HG03135 (cell line): ENCODE data around the gene GOLGA6L22.
"Not testable (repeated sequence)": the region's sequence is repeated elsewhere in the genome, so short reads cannot be mapped to it uniquely, and the experiment has no call there.

Experiments
- ATAC-seq: cut with Tn5 transposase; IDR thresholded peaks from one replicate; pipeline ENCODE4 v1.9.1; 2021; ENCODE audit warnings: mild to moderate bottlenecking, moderate library complexity; ENCODE audit not compliant: unreplicated experiment

GOLGA6L22 gene, protein sequence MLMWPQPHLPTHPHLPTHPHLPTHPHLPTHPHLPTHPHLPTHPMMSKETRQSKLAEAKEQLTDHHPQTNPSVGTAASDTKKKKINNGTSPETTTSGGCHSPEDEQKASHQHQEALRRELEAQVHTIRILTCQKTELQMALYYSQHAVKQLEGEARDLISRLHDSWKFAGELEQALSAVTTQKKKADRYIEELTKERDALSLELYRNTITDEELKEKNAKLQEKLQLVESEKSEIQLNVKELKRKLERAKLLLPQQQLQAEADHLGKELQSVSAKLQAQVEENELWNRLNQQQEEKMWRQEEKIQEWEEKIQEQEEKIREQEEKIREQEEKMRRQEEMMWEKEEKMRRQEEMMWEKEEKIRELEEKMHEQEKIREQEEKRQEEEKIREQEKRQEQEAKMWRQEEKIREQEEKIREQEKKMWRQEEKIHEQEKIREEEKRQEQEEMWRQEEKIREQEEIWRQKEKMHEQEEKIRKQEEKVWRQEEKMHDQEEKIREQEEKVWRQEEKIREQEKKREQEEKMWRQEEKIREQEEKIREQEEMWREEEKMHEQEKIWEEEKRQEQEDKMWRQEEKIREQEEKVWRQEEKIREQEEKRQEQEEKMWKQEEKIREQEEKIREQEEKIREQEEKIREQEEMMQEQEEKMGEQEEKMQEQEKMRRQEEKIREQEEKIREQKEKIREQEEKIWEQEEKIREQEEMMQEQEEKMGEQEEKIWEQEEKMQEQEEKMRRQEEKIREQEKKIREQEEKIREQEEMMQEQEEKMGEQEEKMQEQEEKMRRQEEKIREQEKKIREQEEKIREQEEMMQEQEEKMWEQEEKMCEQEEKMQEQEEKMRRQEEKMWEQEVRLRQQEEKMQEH

DNA sequence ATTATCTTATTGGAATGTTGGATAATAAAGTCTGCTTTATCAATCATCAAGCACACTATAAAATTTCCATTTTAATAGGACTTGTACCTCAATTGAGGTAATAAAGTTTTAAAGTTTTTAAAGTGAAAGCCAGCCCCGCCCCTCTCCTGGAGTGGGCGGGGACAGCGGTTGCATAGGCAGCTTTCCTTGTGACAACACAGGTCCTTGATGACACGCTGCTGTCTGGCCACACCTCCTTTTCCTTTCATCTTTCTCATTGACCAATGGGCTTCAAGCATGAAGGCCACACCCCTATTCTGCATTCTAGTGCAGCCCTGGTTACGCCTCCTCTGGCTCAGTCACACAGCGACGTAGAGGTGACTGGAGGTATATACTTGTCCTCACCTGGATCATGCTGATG, at the start of gene GOLGA6L22:
GOLGA6L22 (plus strand) TSS at position 301 of the 400 bp plus-strand sequence; CDS start at position 392, 91 bp downstream.
- not testable (repeated sequence) for ATAC-seq

DNA sequence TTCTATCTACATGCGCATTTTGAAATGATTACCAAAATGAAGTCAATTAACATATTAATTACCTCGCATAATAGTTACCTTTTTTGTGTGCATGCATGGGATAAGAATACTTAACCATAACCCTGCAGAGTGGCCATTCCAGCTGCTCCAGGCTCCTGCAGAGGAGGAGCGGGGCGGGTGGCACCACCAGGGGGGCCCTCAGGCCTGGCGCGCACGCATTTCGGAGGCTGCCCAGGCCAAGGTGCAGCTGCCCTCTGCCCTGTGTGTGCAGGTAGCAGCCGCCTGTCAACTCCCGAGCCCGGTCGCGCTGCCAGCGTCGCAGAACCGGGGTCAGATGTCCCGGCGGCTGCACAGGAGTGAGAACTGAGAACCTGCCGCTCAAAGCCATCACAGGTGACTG, 41.4 kb upstream of the GOLGA6L22 start:
- ATAC-seq = not testable (repeated sequence)

DNA sequence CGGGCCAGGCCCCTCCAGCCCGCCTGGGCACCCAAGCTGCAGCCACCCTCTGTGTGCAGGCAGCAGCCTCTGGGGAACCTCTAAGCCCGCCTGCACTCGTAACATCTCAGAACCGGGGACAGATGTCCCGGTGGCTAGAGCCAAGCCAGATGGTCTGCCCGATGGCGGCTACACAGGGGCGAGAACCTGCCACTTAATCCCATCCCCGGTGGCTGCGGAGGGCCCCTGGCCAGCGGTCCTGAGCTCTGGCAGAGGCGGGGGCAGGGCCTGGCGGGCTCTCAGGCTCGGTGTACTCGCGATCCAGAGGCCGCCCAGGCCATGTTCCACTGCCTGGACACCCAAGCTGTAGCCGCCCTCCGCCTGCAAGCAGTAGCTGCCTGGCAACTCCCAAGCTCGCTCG, 40.9 kb upstream of the GOLGA6L22 start:
- not testable (repeated sequence) for ATAC-seq

GRCh38 chr15:22418212-22418611, 40.5 kb upstream of the GOLGA6L22 start:
- ATAC-seq = not testable (repeated sequence)

DNA sequence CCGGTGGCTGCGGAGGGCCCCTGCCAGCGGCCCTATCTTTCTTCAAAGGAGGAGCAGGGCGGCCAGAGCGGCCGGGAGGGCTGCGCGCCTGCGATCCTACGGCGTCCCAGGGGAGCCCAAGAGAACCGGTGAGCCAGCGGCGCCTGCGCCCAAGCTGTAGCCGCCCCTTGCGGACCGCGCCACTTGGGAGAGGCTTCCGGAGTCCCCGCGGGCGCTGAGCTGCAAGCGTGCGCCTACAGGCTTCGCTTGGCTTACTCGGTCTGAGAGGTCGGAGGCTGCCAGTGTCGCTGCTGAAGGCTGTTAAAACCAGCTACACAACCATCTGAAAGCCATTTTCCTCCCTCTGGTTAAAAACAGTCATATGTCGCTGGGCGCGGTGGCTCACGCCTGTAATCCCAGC, 40.0 kb upstream of the GOLGA6L22 start:
- ATAC-seq = not testable (repeated sequence)

GRCh38 chr15:22420340-22420739, 38.4 kb upstream of the GOLGA6L22 start:
- not testable (repeated sequence) for ATAC-seq

DNA sequence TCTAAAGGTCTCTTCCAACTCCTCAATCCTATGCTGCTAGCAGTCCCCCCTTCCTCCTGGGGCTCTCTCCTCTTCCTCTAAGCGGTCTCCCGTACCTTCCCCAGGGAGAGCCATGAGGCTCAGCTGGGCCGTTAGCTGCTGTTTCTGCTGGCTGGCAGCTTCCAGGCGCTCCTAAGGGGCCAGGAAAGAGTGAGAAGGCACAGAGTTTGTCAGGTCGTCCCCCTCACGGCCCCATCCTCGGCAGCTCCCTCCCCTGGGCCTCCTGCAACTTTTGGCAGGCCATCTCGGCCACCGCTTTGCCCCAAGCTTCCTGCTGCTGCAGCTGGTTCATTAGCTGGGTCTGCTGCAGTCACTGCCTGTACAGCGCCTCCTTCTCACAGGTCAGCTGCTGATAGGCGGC, 29.3 kb upstream of the GOLGA6L22 start:
- ATAC-seq = not testable (repeated sequence)

GRCh38 chr15:22431687-22432086, 27.0 kb upstream of the GOLGA6L22 start:
- ATAC-seq = not testable (repeated sequence)

- ATAC-seq = not testable (repeated sequence)
These were observed 35.9 kb downstream of the GOLGA6L22 start for GRCh38 chr15:22494490-22495113.

- not testable (repeated sequence) for ATAC-seq
These were observed 38.5 kb downstream of the GOLGA6L22 start for GRCh38 chr15:22497200-22497599.

DNA sequence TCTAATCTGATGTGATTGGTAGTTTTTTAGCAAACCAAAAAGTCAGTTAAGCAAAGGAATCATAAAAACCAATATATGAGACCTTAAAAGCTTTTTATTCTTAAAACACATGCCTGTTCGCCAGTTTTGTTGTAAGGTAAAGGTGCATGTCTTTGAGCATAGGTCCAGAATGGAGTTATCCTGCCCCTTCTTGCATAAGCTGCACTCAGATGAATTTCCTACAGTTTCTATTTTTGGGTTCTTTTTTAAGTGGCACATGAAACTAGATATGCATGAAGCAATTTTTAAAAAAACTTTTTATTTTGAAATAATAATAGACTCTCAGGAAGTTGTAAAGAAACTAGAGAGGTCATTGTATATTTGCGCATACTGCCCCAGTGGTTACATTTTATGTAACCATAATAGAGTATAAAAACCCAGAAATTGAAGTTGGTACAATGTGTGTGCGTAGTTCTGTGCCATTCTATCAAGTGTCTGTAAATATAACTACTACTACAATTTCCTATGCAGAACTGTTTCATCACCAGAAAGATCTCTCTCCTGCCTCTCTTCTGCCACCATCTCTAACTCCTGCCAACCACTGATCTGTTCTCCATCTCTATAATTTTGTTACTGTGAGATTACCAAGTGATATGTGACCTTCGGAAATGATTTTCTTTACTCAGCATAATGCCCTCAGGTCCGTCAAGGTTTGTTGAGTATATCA, 39.7 kb downstream of the GOLGA6L22 start:
- ATAC-seq = not testable (repeated sequence)

- not testable (repeated sequence) for ATAC-seq
These were observed 43.6 kb downstream of the GOLGA6L22 start for GRCh38 chr15:22502272-22502671.

DNA sequence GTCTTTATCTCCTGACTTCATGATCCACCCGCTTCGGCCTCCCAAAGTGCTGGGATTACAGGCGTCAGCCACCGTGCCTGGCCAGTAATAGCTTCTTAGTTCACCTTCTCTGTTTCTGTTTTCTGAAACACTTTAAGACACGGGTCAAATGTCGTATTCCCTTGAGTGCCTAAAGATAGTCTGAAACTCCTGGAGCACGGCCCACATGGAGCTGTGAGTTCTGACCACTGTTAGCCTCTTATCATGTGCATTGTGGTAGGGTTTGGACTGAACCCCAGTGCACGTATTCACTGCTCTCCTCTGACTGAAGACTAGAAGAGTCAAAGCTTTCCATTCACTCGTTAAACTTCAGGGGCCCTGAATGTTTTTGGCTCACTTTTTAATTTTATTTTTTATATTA, 48.3 kb downstream of the GOLGA6L22 start:
- ATAC-seq = not testable (repeated sequence)

DNA sequence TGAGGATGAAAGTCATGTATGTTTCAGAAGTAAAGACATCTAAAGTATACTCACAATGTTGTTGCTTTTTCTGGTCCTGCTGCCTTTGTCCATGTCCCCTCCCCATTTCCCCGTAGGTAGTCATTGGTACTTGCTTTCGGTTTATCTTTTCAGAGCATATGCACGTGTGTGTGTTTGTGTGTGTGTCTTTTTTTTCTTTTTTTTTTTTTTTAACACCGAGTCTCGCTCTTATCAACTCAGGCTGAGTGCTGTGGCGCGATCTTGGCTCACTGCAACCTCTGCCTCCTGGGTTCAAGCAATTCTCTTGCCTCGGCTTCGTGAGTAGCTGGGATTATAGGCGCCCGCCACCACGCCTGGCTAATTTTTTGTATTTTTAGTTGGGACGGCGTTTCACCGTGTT, 57.4 kb downstream of the GOLGA6L22 start:
- ATAC-seq = not testable (repeated sequence)
